T-cell (primary cell): ENCODE measurements around the gene GTF3C1. TPM values are rescaled to one million over a fixed set of nuclear protein-coding genes. Genes with fewer than 3 reads are reported as not detected.

ENCODE experiments used
- ATAC-seq, 4 experiments: fragments of 200-7000 bp in 3 of 4; fragments of 150-1000 bp in 1 of 4; cut with Tn5 transposase; replicated peaks in 1 of 4; 1 replicate in 3 of 4; 2 replicates in 1 of 4; pipeline ENCODE4 v1.10.0; 2021; ENCODE audit warnings: moderate library complexity in 3 of 4, mild to moderate bottlenecking in 2 of 4, moderate number of reproducible peaks in 1 of 4
- CTCF ChIA-PET, 2 donors: fragments of 300-600 bp; sonication (Branson Sonifier 250); formaldehyde crosslinking; loops; one replicate each; lab custom pipeline; 2022; ENCODE audit warnings: antibody characterized with exemption in 2 of 2; lab: Charles Lee
- POLR2A ChIA-PET, 2 donors: fragments of 300-600 bp; sonication (Branson Sonifier 250); formaldehyde crosslinking; loops; one replicate each; lab custom pipeline; 2022; ENCODE audit warnings: antibody characterized with exemption in 2 of 2; lab: Charles Lee
- DNase-seq, 35 experiments: peaks; one replicate each; pipeline versions ENCODE4 v3.0.0 to v3.0.0-alpha.2; 2013 to 2023
- H3K27ac ChIP-seq: one replicate; pipeline ENCODE4 v1.5.1; 2013; ENCODE audit warnings: low read length
- H3K27me3 ChIP-seq, 2 experiments: replicated peaks in 1 of 2; 1 replicate in 1 of 2; 2 replicates in 1 of 2; pipeline versions ENCODE4 v1.6.1 to v1.7.0; 2013; ENCODE audit warnings: low read length in 1 of 2, mixed read lengths in 1 of 2; ENCODE audit not compliant: control insufficient read depth in 2 of 2, insufficient read depth in 2 of 2; ENCODE audit errors: extremely low read depth in 1 of 2
- H3K36me3 ChIP-seq, 2 donors: 1 replicate in 1 of 2; 2 replicates in 1 of 2; pipeline versions ENCODE4 v1.6.1 to v1.7.0; 2013; ENCODE audit warnings: low read length in 1 of 2; ENCODE audit not compliant: control insufficient read depth in 2 of 2, insufficient read depth in 1 of 2; ENCODE audit errors: extremely low read depth in 1 of 2
- H3K4me1 ChIP-seq, 2 experiments: 1 replicate in 1 of 2; 2 replicates in 1 of 2; pipeline versions ENCODE4 v1.6.1 to v1.7.0; 2013; ENCODE audit warnings: low read length in 2 of 2, mixed read lengths in 1 of 2; ENCODE audit not compliant: insufficient read depth in 2 of 2, control insufficient read depth in 1 of 2; ENCODE audit errors: extremely low read depth in 1 of 2
- H3K4me3 ChIP-seq, 2 donors: 1 replicate in 1 of 2; 2 replicates in 1 of 2; pipeline versions ENCODE4 v1.5.1 to v1.7.0; 2013; ENCODE audit warnings: mild to moderate bottlenecking in 2 of 2, low read length in 1 of 2, moderate library complexity in 1 of 2; ENCODE audit not compliant: control insufficient read depth in 1 of 2; ENCODE audit errors: extremely low read depth in 1 of 2
- H3K9me3 ChIP-seq: 2 replicates; pipeline ENCODE4 v1.7.0; 2013
- H3K27ac Mint-ChIP-seq, 2 donors: one replicate each; pipeline ENCODE4 v1.8.0; 2020 to 2021; ENCODE audit warnings: mild to moderate bottlenecking in 2 of 2, mixed read lengths in 2 of 2
- H3K27me3 Mint-ChIP-seq, 2 donors: one replicate each; pipeline ENCODE4 v1.8.0; 2021 to 2022; ENCODE audit warnings: mixed read lengths in 2 of 2
- H3K36me3 Mint-ChIP-seq: one replicate; pipeline ENCODE4 v1.8.0; 2021; ENCODE audit warnings: mixed read lengths
- H3K4me1 Mint-ChIP-seq, 3 donors: one replicate each; pipeline ENCODE4 v1.8.0; 2020 to 2022; ENCODE audit warnings: mixed read lengths in 3 of 3, mild to moderate bottlenecking in 1 of 3
- H3K4me3 Mint-ChIP-seq, 3 donors: one replicate each; pipeline ENCODE4 v1.8.0; 2020 to 2022; ENCODE audit warnings: mild to moderate bottlenecking in 3 of 3, mixed read lengths in 3 of 3, moderate library complexity in 3 of 3
- H3K9me3 Mint-ChIP-seq, 3 donors: one replicate each; pipeline ENCODE4 v1.8.0; 2020 to 2022; ENCODE audit warnings: mixed read lengths in 3 of 3
- WGBS: methylation state at CpG from one replicate; pipeline ENCODE4 v1.1.5; 2013; ENCODE audit warnings: missing lambda C conversion rate; ENCODE audit not compliant: insufficient coverage; 5-methylcytosine and 5-hydroxymethylcytosine counted together
- total RNA-seq, 35 experiments: library from RNA in 6 of 35; stranded (reverse) in 6 of 35; fragments of 120-200 nt in 1 of 35; gene quantifications; one replicate each; pipeline versions ENCODE4 v1.2.1 to v1.2.4 and lab custom pipeline; 2013 to 2026

Gene GTF3C1
- total RNA-seq, 5 donors from 2014 or later (not counting 1 experiment from before 2014, with no cell fraction given), result 60.3 to 72.8 (median 61.4) TPM

DNA sequence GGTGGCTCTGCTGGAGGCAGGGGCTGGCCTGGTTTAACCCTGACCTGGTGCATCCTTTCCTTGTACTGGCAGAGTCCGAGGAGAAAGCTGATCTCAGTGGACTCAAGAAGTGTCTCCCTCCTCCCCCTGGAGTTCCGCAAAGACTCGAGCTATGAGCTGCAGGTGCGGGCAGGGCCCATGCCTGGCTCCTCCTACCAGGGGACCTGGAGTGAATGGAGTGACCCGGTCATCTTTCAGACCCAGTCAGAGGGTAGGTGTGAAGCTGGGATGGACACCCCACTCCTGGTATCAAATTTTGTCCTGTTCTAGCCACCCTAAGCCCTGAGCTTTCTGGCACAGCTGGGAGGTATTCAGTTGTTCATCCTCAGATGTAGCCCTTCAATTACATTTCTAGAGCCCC is 105.2 kb downstream of the GTF3C1 start:
- Mint-ChIP-seq H3K9me3 (peaks cover 0 to 7% (median 0%) of the 10 kb centered on the region in 3 donors), H3K36me3 (peaks cover 74% of the 10 kb centered on the region), H3K27me3 (no peaks in the 10 kb centered on the region), H3K4me3 (no peak overlapping the region), H3K27ac (no peak overlapping the region), H3K4me1 (peaks cover 43 to 51% (median 47%) of the 10 kb centered on the region in 3 donors)
- ChIA-PET CTCF (interaction anchor here in 1 of 2 donors (1.2 kb wide), 1 partner anchor 37 kb away, joined by 4 read pairs; no protein-coding TSS in a partner anchor), POLR2A (interaction anchor here in 1 of 2 donors (7.6 kb wide), 1 partner anchor 41 kb away, joined by 88 read pairs; the partner anchor contains the start of gene IL21R)
- ATAC-seq, result no peak
- no peak for DNase-seq
- 100% methylated on average over 1 of the region's 5 CpGs for WGBS
- Histone ChIP-seq H3K9me3 (no peaks in the 10 kb centered on the region), H3K4me1 (peaks cover 13 to 59% of the 10 kb centered on the region in 2 experiments), H3K4me3 (peak overlapping the region in 1 of 2 donors; percentile 19), H3K36me3 (peaks cover 22 to 85% of the 10 kb centered on the region in 2 donors), H3K27ac (no peak overlapping the region), H3K27me3 (no peaks in the 10 kb centered on the region)

DNA sequence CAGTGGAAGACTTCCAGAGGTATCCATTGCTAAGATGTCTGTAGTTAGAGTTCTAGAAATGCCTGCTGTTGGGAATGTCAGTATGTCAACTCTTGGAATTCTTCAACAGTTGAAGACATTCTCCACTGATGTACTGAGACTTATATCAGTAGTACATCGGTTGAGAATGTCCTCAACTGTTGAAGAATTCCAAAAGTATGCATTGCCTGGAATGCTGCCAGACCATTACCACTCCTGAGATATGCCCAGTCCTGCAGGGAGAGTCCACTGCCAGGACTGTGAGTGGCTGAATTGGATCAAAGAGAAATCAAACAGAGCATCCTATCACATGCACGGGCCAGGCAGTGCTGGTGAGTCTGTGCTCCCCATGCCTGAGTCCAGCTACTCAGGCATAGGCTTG is 105.7 kb downstream of the GTF3C1 start:
- ATAC-seq (no peak), DNase-seq (no peak)
- ChIA-PET CTCF (interaction anchor here in 1 of 2 donors (1.2 kb wide), 1 partner anchor 36 kb away, joined by 4 read pairs; no protein-coding TSS in a partner anchor), POLR2A (no interaction called here)
- 100% methylated on average over 2 of the region's 2 CpGs for WGBS
- Histone ChIP-seq H3K4me1 (peaks cover 13 to 57% of the 10 kb centered on the region in 2 experiments), H3K36me3 (peaks cover 22 to 85% of the 10 kb centered on the region in 2 donors), H3K9me3 (no peaks in the 10 kb centered on the region), H3K4me3 (peak overlapping the region in 1 of 2 donors; percentile 19), H3K27ac (no peak overlapping the region), H3K27me3 (no peaks in the 10 kb centered on the region)
- Mint-ChIP-seq H3K9me3 (peaks cover 0 to 7% (median 0%) of the 10 kb centered on the region in 3 donors), H3K4me3 (no peak overlapping the region), H3K27me3 (no peaks in the 10 kb centered on the region), H3K4me1 (peaks cover 42 to 49% (median 43%) of the 10 kb centered on the region in 3 donors), H3K36me3 (peaks cover 75% of the 10 kb centered on the region), H3K27ac (no peak overlapping the region)

DNA sequence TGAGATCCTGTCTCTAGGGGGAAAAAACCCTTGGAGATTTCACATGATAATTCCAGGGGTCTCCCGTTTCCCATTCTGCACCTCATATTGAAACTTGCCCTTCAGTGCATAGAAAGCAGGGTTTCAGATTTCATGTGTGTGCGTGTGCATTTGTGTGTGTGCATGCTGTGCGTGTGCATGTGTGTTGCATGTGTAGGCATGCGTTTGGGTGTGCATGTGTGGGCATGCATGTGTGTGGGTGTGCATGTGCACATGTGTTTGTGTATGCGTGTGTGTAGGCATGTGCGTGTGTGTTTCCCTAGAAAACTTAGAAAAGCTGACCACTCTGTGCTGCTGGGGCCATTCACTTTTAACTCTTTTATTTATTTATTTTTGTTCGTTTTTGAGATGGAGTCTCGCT is 107.7 kb downstream of the GTF3C1 start:
- peaks cover 23 to 31% (median 29%) of the 10 kb centered on the region in 3 donors for H3K4me1 Mint-ChIP-seq
- H3K36me3 ChIP-seq, result peaks cover 27 to 88% of the 10 kb centered on the region in 2 donors
- CTCF ChIA-PET, result no interaction called here
- peaks cover 12 to 42% of the 10 kb centered on the region in 2 experiments for H3K4me1 ChIP-seq
- ATAC-seq, result no peak
- 98% methylated on average over 4 of the region's 8 CpGs for WGBS
- peaks cover 0 to 7% (median 0%) of the 10 kb centered on the region in 3 donors for H3K9me3 Mint-ChIP-seq
- H3K9me3 ChIP-seq, result no peaks in the 10 kb centered on the region
- POLR2A ChIA-PET, result no interaction called here
- no peak for DNase-seq
- H3K27ac ChIP-seq, result no peak overlapping the region
- H3K4me3 Mint-ChIP-seq, result no peak overlapping the region
- no peaks in the 10 kb centered on the region for H3K27me3 Mint-ChIP-seq
- H3K4me3 ChIP-seq, result no peak overlapping the region
- H3K36me3 Mint-ChIP-seq, result peaks cover 76% of the 10 kb centered on the region
- no peaks in the 10 kb centered on the region for H3K27me3 ChIP-seq
- peak overlapping the region in 1 of 2 donors; percentile 28 for H3K27ac Mint-ChIP-seq

DNA sequence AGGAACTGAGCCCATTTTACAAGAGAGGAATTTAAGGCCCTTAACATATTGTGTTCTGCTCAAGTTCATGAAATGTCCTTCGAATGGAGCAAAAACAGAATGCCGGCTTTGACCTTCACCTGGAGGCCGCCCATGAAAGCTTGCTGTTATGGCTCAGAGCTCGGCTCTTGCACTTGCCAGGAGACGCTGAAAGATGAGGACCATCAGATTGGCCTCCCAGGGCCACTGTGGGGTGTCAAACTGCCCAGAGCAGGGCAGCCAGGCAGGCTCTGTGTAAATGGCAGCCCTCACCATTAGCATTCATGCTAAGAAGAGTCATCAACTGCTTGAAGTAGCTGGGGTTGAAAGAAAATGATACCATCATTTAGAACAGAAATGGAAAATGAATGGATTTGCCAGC is 108.4 kb downstream of the GTF3C1 start:
- ChIA-PET POLR2A (no interaction called here), CTCF (no interaction called here)
- Histone ChIP-seq H3K4me1 (peaks cover 7 to 35% of the 10 kb centered on the region in 2 experiments), H3K4me3 (no peak overlapping the region), H3K36me3 (peaks cover 27 to 94% of the 10 kb centered on the region in 2 donors), H3K27ac (no peak overlapping the region), H3K27me3 (no peaks in the 10 kb centered on the region), H3K9me3 (no peaks in the 10 kb centered on the region)
- ATAC-seq, result no peak
- peaks cover 16 to 24% (median 22%) of the 10 kb centered on the region in 3 donors for H3K4me1 Mint-ChIP-seq
- peaks cover 75% of the 10 kb centered on the region for H3K36me3 Mint-ChIP-seq
- H3K9me3 Mint-ChIP-seq, result peaks cover 0 to 7% (median 0%) of the 10 kb centered on the region in 3 donors
- peak in 1 of 35 experiments; percentile 0 for DNase-seq
- peak overlapping the region; percentile 52 to 68 for H3K27ac Mint-ChIP-seq
- H3K27me3 Mint-ChIP-seq, result no peaks in the 10 kb centered on the region
- H3K4me3 Mint-ChIP-seq, result no peak overlapping the region
- WGBS, result 94% methylated on average over 5 of the region's 5 CpGs

DNA sequence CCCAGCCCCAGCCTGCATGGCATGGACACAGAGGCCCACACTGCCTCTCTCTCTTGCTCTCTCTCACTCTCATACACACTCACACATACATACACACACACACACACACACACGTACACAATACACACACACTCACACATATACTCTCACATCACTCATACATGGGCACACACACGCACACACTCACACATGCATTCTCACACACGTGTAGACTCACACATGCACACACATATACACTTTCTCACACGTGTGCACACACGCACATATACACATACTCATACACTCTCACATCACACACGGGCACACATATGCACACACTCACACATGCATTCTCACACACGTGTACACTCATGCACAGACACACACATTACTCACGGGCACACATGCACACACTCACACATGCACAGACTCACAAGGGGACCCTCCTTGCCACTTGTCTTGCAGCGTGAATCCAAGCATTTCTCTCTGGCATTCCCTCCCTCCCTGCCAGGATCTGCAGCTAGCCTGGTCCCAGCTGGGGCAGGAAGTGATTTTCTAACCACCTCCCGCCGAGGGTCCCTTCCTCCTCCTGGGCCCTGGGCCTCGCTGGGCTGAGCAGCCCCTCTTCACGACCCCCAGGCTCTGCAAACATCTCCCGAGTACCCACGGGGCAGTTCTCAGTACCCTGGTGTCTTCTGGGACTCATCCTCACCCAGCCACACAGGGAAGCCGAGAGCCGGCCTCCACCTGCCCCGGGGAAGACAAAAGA is 110.3 kb downstream of the GTF3C1 start:
- no peak for ATAC-seq
- Mint-ChIP-seq H3K27ac (peak overlapping the region; percentile 3 to 62), H3K36me3 (peaks cover 68% of the 10 kb centered on the region), H3K9me3 (peaks cover 0 to 6% (median 0%) of the 10 kb centered on the region in 3 donors), H3K27me3 (no peaks in the 10 kb centered on the region), H3K4me1 (peaks cover 2 to 9% (median 9%) of the 10 kb centered on the region in 3 donors), H3K4me3 (no peak overlapping the region)
- WGBS, result 88% methylated on average over 18 of the region's 18 CpGs
- H3K9me3 ChIP-seq, result no peaks in the 10 kb centered on the region
- H3K36me3 ChIP-seq, result peaks cover 22 to 93% of the 10 kb centered on the region in 2 donors
- CTCF ChIA-PET, result interaction anchor here in 1 of 2 donors (0.6 kb wide), 1 partner anchor 74 kb away, joined by 3 read pairs; no protein-coding TSS in a partner anchor
- no peaks in the 10 kb centered on the region for H3K27me3 ChIP-seq
- no peak for DNase-seq
- POLR2A ChIA-PET, result interaction anchor here in 1 of 2 donors (0.6 to 0.8 kb wide), 2 partner anchors 8 to 122 kb away, joined by 3 to 4 read pairs; no protein-coding TSS in a partner anchor
- peaks cover 0 to 27% of the 10 kb centered on the region in 2 experiments for H3K4me1 ChIP-seq
- H3K4me3 ChIP-seq, result no peak overlapping the region
- no peak overlapping the region for H3K27ac ChIP-seq

DNA sequence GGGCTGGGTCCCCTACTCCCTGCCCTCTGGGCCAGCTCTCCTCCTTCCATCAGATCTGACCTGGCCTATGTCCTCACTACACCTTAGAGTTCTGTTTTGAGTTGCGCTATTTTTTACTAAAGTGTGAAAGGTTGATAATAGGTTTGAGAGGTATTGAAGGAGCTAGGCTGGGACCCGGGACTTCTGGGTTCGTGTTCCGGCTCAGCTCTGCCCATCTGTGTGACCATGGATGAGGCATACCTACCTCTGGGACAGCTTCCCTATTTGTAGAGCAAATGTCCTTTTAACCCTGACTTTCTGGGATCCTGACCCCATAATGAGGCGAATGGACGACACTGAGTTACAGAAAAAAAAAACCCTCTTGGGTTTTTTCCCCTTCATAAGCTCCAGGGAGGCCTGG is 111.8 kb downstream of the GTF3C1 start:
- H3K27ac ChIP-seq, result no peak overlapping the region
- peaks cover 22 to 93% of the 10 kb centered on the region in 2 donors for H3K36me3 ChIP-seq
- peaks cover 0 to 27% of the 10 kb centered on the region in 2 experiments for H3K4me1 ChIP-seq
- CTCF ChIA-PET, result interaction anchor here in 1 of 2 donors (0.5 kb wide), 1 partner anchor 15 kb away, joined by 3 read pairs; no protein-coding TSS in a partner anchor
- 100% methylated on average over 2 of the region's 6 CpGs for WGBS
- POLR2A ChIA-PET, result interaction anchor here in 1 of 2 donors (1.1 kb wide), 1 partner anchor 33 kb away, joined by 11 read pairs; no protein-coding TSS in a partner anchor
- no peak overlapping the region for H3K4me3 Mint-ChIP-seq
- H3K27me3 Mint-ChIP-seq, result no peaks in the 10 kb centered on the region
- H3K4me1 Mint-ChIP-seq, result peaks cover 5 to 13% (median 13%) of the 10 kb centered on the region in 3 donors
- H3K9me3 Mint-ChIP-seq, result no peaks in the 10 kb centered on the region
- H3K27ac Mint-ChIP-seq, result peak overlapping the region; percentile 19 to 52
- H3K4me3 ChIP-seq, result no peak overlapping the region
- peaks cover 66% of the 10 kb centered on the region for H3K36me3 Mint-ChIP-seq
- DNase-seq (no peak), ATAC-seq (no peak)
- no peaks in the 10 kb centered on the region for H3K27me3 ChIP-seq
- H3K9me3 ChIP-seq, result no peaks in the 10 kb centered on the region
